GM12801 (cell line): Measurements from ENCODE around the gene OLFM1.

Experiments
- CTCF ChIP-seq: IDR thresholded peaks from one replicate; pipeline ENCODE4 v1.5.1; 2011; ENCODE audit warnings: control low read depth; ENCODE audit not compliant: insufficient read length; ENCODE audit errors: extremely low read depth

Gene OLFM1

GRCh38 chr9:135045264-135045927 lies 42.1 kb upstream of the OLFM1 start:
- TF ChIP-seq CTCF, result no peak

- TF ChIP-seq CTCF, result no peak
Measured at GRCh38 chr9:135045928-135046738, 41.3 kb upstream of the OLFM1 start.

GRCh38 chr9:135046739-135047350 lies 40.6 kb upstream of the OLFM1 start:
- no peak for TF ChIP-seq CTCF

- TF ChIP-seq CTCF, result no peak
Measured at GRCh38 chr9:135047521-135047920, 39.9 kb upstream of the OLFM1 start.

- no peak for TF ChIP-seq CTCF
Measured at GRCh38 chr9:135048046-135048757, 39.3 kb upstream of the OLFM1 start.

- no peak for TF ChIP-seq CTCF
Measured at GRCh38 chr9:135048758-135049444, 38.6 kb upstream of the OLFM1 start.
